Lung (tissue), 12 donors: Measurements from ENCODE around the gene STN1. TPM values are rescaled to one million over a fixed set of nuclear protein-coding genes. Genes with fewer than 3 reads are reported as not detected.

Experiments
- ATAC-seq: fragments of 200-7000 bp; cut with Tn5 transposase; one replicate; pipeline ENCODE4 v1.9.1; 2020; ENCODE audit warnings: moderate number of reproducible peaks; ENCODE audit not compliant: insufficient read depth, low FRiP score
- DNase-seq, 3 donors: peaks; one replicate each; pipeline ENCODE4 v3.0.0-alpha.2; 2013 to 2017
- H3K27ac ChIP-seq, 2 donors: one replicate each; pipeline ENCODE4 v1.5.1; 2013; ENCODE audit warnings: mild to moderate bottlenecking in 2 of 2, moderate library complexity in 2 of 2, control low read depth in 1 of 2, inconsistent platforms in 1 of 2, low read depth in 1 of 2, low read length in 1 of 2
- H3K27me3 ChIP-seq, 3 donors: one replicate each; pipeline ENCODE4 v1.5.1; 2013; ENCODE audit warnings: low read length in 2 of 3; ENCODE audit not compliant: control insufficient read depth in 3 of 3, insufficient read depth in 3 of 3
- H3K36me3 ChIP-seq, 4 donors: one replicate each; pipeline ENCODE4 v1.5.1; 2013; ENCODE audit warnings: low read length in 4 of 4, mild to moderate bottlenecking in 1 of 4, moderate library complexity in 1 of 4; ENCODE audit not compliant: control insufficient read depth in 4 of 4, insufficient read depth in 4 of 4
- H3K4me1 ChIP-seq, 5 donors: one replicate each; pipeline ENCODE4 v1.5.1; 2013; ENCODE audit warnings: low read length in 5 of 5, mild to moderate bottlenecking in 2 of 5, moderate library complexity in 1 of 5; ENCODE audit not compliant: control insufficient read depth in 5 of 5, insufficient read depth in 5 of 5
- H3K4me3 ChIP-seq: one replicate; pipeline ENCODE4 v1.5.1; 2013; ENCODE audit warnings: mild to moderate bottlenecking, control low read depth, moderate library complexity
- H3K9ac ChIP-seq, 2 donors: one replicate each; pipeline ENCODE4 v1.5.1; 2013; ENCODE audit warnings: low read length in 2 of 2, control low read depth in 1 of 2; ENCODE audit not compliant: insufficient read depth in 1 of 2
- H3K9me3 ChIP-seq, 4 donors: one replicate each; pipeline ENCODE4 v1.5.1; 2013; ENCODE audit warnings: low read length in 3 of 4, mild to moderate bottlenecking in 1 of 4, moderate library complexity in 1 of 4; ENCODE audit not compliant: control insufficient read depth in 4 of 4, insufficient read depth in 3 of 4
- CTCF ChIP-seq: IDR thresholded peaks from 2 replicates; pipeline ENCODE4 v1.5.1; 2012; ENCODE audit warnings: mild to moderate bottlenecking; ENCODE audit errors: control extremely low read depth, extremely low read depth
- WGBS, 2 donors: extraction: QIAGEN DNeasy Blood & Tissue Kit; methylation state at CpG; one replicate each; pipeline ENCODE4 v1.1.7; 2013; 5-methylcytosine and 5-hydroxymethylcytosine counted together
- polyA plus RNA-seq, 2 donors: library from polyadenylated mRNA; stranded (reverse); fragments of 200-250 nt; gene quantifications; one replicate each; pipeline ENCODE4 v1.2.1, GENCODE V29; 2013
- total RNA-seq, 2 donors: library from RNA; depleted of rRNA in 1 of 2; stranded (reverse); fragments of >200 nt in 1 of 2; gene quantifications; one replicate each; pipeline ENCODE4 v1.2.1, GENCODE V29; 2014 to 2021
- donor health status: control.
- donor health status: control.
- donor health status: Bipolar disorder and iron deficiency.
- donor health status: healthy.
- donor health status: DM: yes; HTN: yes; CAD: no.

STN1 gene
- total and polyA plus RNA-seq, 4 donors, result 26.5 to 43.8 (median 39.1) TPM

DNA sequence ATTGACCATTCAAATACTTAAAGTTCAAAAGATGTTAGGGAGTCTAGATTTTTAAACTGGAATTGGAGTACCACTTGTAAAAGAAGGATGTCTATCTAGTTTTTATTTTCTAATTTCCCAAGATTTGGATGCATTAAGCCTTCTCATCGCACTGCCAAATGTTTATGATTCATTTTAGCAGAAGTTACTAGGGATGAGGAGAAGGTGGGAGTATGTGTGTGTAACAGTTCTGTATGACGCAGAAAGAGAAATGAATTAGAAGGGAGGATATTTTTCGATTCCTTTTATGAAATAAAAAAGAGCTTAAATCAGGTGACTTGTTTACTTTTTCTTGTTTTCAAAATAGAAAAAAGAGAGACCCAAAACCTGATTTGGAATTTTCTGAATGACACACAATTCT lies 42.1 kb upstream of the STN1 start:
- Histone ChIP-seq H3K27me3 (peaks cover 0 to 7% (median 0%) of the 10 kb centered on the region in 3 donors), H3K9me3 (no peaks in the 10 kb centered on the region), H3K36me3 (no peaks in the 10 kb centered on the region), H3K4me3 (no peak overlapping the region), H3K4me1 (peaks cover 0 to 4% (median 0%) of the 10 kb centered on the region in 5 donors), H3K27ac (no peak overlapping the region), H3K9ac (no peak overlapping the region)
- no peak for TF ChIP-seq CTCF
- ATAC-seq (no peak), DNase-seq (no peak)
- 85 to 88% methylated on average over 3 of the region's 3 CpGs for WGBS, 2 donors

GRCh38 chr10:103958996-103959395 lies 41.0 kb upstream of the STN1 start:
- H3K27ac ChIP-seq, result no peak overlapping the region
- ATAC-seq, result no peak
- DNase-seq, result no peak
- TF ChIP-seq CTCF, result no peak
- no peaks in the 10 kb centered on the region for H3K9me3 ChIP-seq
- H3K36me3 ChIP-seq, result no peaks in the 10 kb centered on the region
- peaks cover 0 to 4% (median 0%) of the 10 kb centered on the region in 5 donors for H3K4me1 ChIP-seq
- no peak overlapping the region for H3K9ac ChIP-seq
- WGBS, 2 donors, result 95 to 99% methylated on average over 2 of the region's 2 CpGs
- no peak overlapping the region for H3K4me3 ChIP-seq
- peaks cover 0 to 7% (median 0%) of the 10 kb centered on the region in 3 donors for H3K27me3 ChIP-seq

DNA sequence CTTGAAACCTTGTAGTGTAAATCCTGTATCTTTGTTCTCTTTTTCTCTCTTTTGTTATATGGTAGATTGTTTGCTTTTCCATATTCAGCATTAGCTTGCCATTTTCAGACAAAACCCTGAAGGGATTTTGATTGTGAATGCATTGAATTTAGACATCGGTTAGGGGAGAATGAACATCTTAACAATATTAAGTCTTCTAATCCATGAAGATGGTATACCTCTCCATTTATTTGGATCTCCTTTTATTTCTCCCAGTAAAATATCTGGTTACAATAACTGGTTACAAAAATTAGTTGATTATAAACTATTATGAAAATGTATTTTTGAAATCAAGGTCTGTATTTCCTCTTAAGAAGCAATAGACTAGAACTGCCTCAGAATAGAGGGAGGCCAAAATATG lies 36.6 kb upstream of the STN1 start:
- H3K9ac ChIP-seq, result no peak overlapping the region
- H3K36me3 ChIP-seq, result no peaks in the 10 kb centered on the region
- no peak overlapping the region for H3K27ac ChIP-seq
- DNase-seq (no peak), ATAC-seq (no peak)
- TF ChIP-seq CTCF, result no peak
- no peak overlapping the region for H3K4me3 ChIP-seq
- H3K9me3 ChIP-seq, result no peaks in the 10 kb centered on the region
- H3K4me1 ChIP-seq, result no peaks in the 10 kb centered on the region
- no peaks in the 10 kb centered on the region for H3K27me3 ChIP-seq
- 95 to 98% methylated on average over 1 of the region's 1 CpG for WGBS, 2 donors

- Histone ChIP-seq H3K4me1 (no peaks in the 10 kb centered on the region), H3K27ac (no peak overlapping the region), H3K36me3 (no peaks in the 10 kb centered on the region), H3K9ac (no peak overlapping the region), H3K4me3 (no peak overlapping the region), H3K9me3 (no peaks in the 10 kb centered on the region), H3K27me3 (no peaks in the 10 kb centered on the region)
- no peak for TF ChIP-seq CTCF
- WGBS, 2 donors, result 60 to 73% methylated on average over 4 of the region's 4 CpGs
- ATAC-seq, result no peak
- peak in 1 of 3 donors; percentile 15 for DNase-seq
Measured at GRCh38 chr10:103951942-103952341, 34.0 kb upstream of the STN1 start.
